ENCODE measurements around the gene FGFBP1.

The FGFBP1 gene

GRCh38 chr4:15912236-15912635 is 26.3 kb downstream of the FGFBP1 start:
- no peak for DNase-seq (ENCODE audit: low spot score)

GRCh38 chr4:15910155-15910940 is 28.2 kb downstream of the FGFBP1 start:
- DNase-seq (ENCODE audit: low spot score): no peak

GRCh38 chr4:15907430-15907829 is 31.1 kb downstream of the FGFBP1 start:
- DNase-seq (ENCODE audit: low spot score): no peak

GRCh38 chr4:15906020-15906443 is 32.5 kb downstream of the FGFBP1 start:
- DNase-seq (ENCODE audit: low spot score): no peak

- no peak for DNase-seq (ENCODE audit: low spot score)
These were observed 35.8 kb downstream of the FGFBP1 start for GRCh38 chr4:15902746-15903145.

GRCh38 chr4:15901998-15902397 is 36.5 kb downstream of the FGFBP1 start:
- no peak for DNase-seq (ENCODE audit: low spot score)

- no peak for DNase-seq (ENCODE audit: low spot score)
These were observed 37.5 kb downstream of the FGFBP1 start for GRCh38 chr4:15901007-15901406.

GRCh38 chr4:15899511-15899910 is 39.0 kb downstream of the FGFBP1 start:
- no peak for DNase-seq (ENCODE audit: low spot score)

- DNase-seq (ENCODE audit: low spot score): no peak
These were observed 39.6 kb downstream of the FGFBP1 start for GRCh38 chr4:15898902-15899301.

- no peak for DNase-seq (ENCODE audit: low spot score)
These were observed 41.0 kb downstream of the FGFBP1 start for GRCh38 chr4:15897577-15897976.

- DNase-seq (ENCODE audit: low spot score): peak; percentile 18
These were observed 43.3 kb downstream of the FGFBP1 start for GRCh38 chr4:15894921-15895916.

- no peak for DNase-seq (ENCODE audit: low spot score)
These were observed 44.1 kb downstream of the FGFBP1 start for GRCh38 chr4:15894393-15894792.

- no peak for DNase-seq (ENCODE audit: low spot score)
These were observed 44.6 kb downstream of the FGFBP1 start for GRCh38 chr4:15893962-15894361.

GRCh38 chr4:15891312-15891711 is 47.2 kb downstream of the FGFBP1 start:
- DNase-seq (ENCODE audit: low spot score): no peak

- DNase-seq (ENCODE audit: low spot score): no peak
These were observed 48.2 kb downstream of the FGFBP1 start for GRCh38 chr4:15890246-15890829.

GRCh38 chr4:15888515-15888914 is 50.0 kb downstream of the FGFBP1 start:
- peak; percentile 48 for DNase-seq (ENCODE audit: low spot score)
